ENCODE data around the gene AMER2. TPM values are rescaled to one million over a fixed set of nuclear protein-coding genes. Genes with fewer than 3 reads are reported as not detected.

The AMER2 gene
- total and polyA plus RNA-seq, 2 donors (not counting 1 experiment from before 2014, with no cell fraction given), result not detected

DNA sequence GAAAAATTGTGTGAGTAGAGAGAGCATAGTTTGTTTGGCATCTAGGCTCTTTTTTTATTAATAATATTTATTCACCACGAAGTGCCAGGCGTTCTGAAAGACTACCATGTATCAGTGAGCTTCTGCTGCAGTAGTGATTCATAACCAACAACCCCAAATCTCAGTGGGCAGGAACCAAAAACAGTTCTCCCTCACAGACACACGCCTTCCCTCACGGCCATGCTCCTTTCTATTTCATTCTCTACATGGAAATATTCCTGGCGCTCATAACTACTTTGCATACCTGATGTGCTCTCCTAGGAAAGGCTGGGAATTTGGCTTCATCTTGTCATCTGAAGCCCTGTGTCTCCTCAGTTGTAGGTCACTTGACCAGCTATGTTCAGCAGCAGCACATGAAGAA, 26.6 kb upstream of the AMER2 start:
- H3K4me2 ChIP-seq (replicated peaks; ENCODE audit: low read depth, low read length, poor library complexity, severe bottlenecking), result no peak overlapping the region
- H3K27me3 ChIP-seq (replicated peaks in 1 of 4; ENCODE audit: control extremely low read depth in 1 of 4, control insufficient read depth in 3 of 4, insufficient read depth in 4 of 4, low read length in 3 of 4), result peaks cover 0 to 7% (median 2%) of the 10 kb centered on the region in 4 experiments
- H4K20me1 ChIP-seq (ENCODE audit: control insufficient read depth, insufficient read depth, low read length, poor library complexity, severe bottlenecking), result no peaks in the 10 kb centered on the region
- no peak overlapping the region for H3K27ac ChIP-seq (ENCODE audit: low read length in 2 of 2)
- no peak overlapping the region for H2AFZ ChIP-seq (ENCODE audit: insufficient read depth, low read depth, low read length, poor library complexity, severe bottlenecking)
- peaks cover 26% of the 10 kb centered on the region for H3K27me3 Mint-ChIP-seq
- H3K79me2 ChIP-seq (ENCODE audit: control insufficient read depth, insufficient read depth, low read length), result no peaks in the 10 kb centered on the region
- intact Hi-C loops (cut with micrococcal nuclease), result no loop called here
- no peak overlapping the region for H3K9ac ChIP-seq (ENCODE audit: low read length)
- ChIA-PET CTCF (no interaction called here), POLR2A (no interaction called here)
- no peaks in the 10 kb centered on the region for H3K4me1 Mint-ChIP-seq
- no peaks in the 10 kb centered on the region for H3K36me3 ChIP-seq (replicated peaks in 1 of 2; ENCODE audit: control extremely low read depth in 1 of 2, control insufficient read depth in 1 of 2, extremely low read depth in 1 of 2, insufficient read depth in 2 of 2, low read length in 1 of 2)
- ATAC-seq (ENCODE audit: low read depth) (no peak), DNase-seq (no peak)
- no peak overlapping the region for H3K27ac Mint-ChIP-seq
- WGBS (ENCODE audit: insufficient coverage), result 67% methylated on average over 3 of the region's 5 CpGs
- no peak for TF ChIP-seq EZH2 (IDR thresholded peaks at IDR 0.05; ENCODE audit: borderline replicate concordance, insufficient read depth, low read depth, low read length, poor library complexity, severe bottlenecking)
- no peak for TF ChIP-seq CTCF (IDR thresholded peaks at IDR 0.05)
- no peaks in the 10 kb centered on the region for H3K4me1 ChIP-seq (ENCODE audit: control insufficient read depth in 2 of 2, insufficient read depth in 2 of 2, low read length in 2 of 2)
- no peak overlapping the region for H3K4me3 Mint-ChIP-seq
- no peak overlapping the region for H3K4me3 ChIP-seq (ENCODE audit: control extremely low read depth in 1 of 5, extremely low read depth in 1 of 5, insufficient read depth in 1 of 5, low read depth in 2 of 5, low read length in 4 of 5)
- H3K9me3 ChIP-seq (ENCODE audit: control extremely low read depth in 1 of 3, control insufficient read depth in 2 of 3, insufficient read depth in 1 of 3, low read length in 2 of 3), result peaks cover 0 to 11% (median 0%) of the 10 kb centered on the region in 3 donors
- H3K9me3 Mint-ChIP-seq (ENCODE audit: insufficient read depth), result peaks cover 2% of the 10 kb centered on the region

DNA sequence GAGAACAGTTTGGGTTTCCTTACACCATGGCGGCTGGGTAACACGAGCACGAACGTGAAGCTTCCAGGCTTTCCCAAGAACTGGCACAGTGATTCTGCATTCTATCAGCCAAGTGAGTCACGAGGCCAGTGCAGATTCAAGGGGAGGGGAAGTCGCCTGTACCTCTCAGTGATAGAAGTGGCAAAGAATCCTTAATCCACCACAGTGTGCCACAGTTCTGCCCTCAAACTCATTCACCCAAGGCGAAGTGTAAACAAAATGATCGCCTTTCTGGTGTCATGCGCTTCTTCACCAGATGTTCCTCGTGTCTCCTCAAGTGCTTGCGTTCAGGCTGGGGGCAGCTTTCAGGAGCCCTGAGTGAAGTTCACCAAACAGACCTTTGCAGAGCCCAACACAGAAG, 24.9 kb upstream of the AMER2 start:
- Histone ChIP-seq H3K79me2 (ENCODE audit: control insufficient read depth, insufficient read depth, low read length) (no peaks in the 10 kb centered on the region), H3K9ac (ENCODE audit: low read length) (no peak overlapping the region), H3K4me1 (ENCODE audit: control insufficient read depth in 2 of 2, insufficient read depth in 2 of 2, low read length in 2 of 2) (no peaks in the 10 kb centered on the region), H3K4me2 (replicated peaks; ENCODE audit: low read depth, low read length, poor library complexity, severe bottlenecking) (no peak overlapping the region), H3K36me3 (replicated peaks in 1 of 2; ENCODE audit: control extremely low read depth in 1 of 2, control insufficient read depth in 1 of 2, extremely low read depth in 1 of 2, insufficient read depth in 2 of 2, low read length in 1 of 2) (no peaks in the 10 kb centered on the region), H3K27me3 (replicated peaks in 1 of 4; ENCODE audit: control extremely low read depth in 1 of 4, control insufficient read depth in 3 of 4, insufficient read depth in 4 of 4, low read length in 3 of 4) (peaks cover 0 to 14% (median 3%) of the 10 kb centered on the region in 4 experiments), H3K9me3 (ENCODE audit: control extremely low read depth in 1 of 3, control insufficient read depth in 2 of 3, insufficient read depth in 1 of 3, low read length in 2 of 3) (peaks cover 0 to 6% (median 0%) of the 10 kb centered on the region in 3 donors), H3K4me3 (ENCODE audit: control extremely low read depth in 1 of 5, extremely low read depth in 1 of 5, insufficient read depth in 1 of 5, low read depth in 2 of 5, low read length in 4 of 5) (no peak overlapping the region), H4K20me1 (ENCODE audit: control insufficient read depth, insufficient read depth, low read length, poor library complexity, severe bottlenecking) (no peaks in the 10 kb centered on the region), H3K27ac (ENCODE audit: low read length in 2 of 2) (no peak overlapping the region), H2AFZ (ENCODE audit: insufficient read depth, low read depth, low read length, poor library complexity, severe bottlenecking) (no peak overlapping the region)
- no peak for DNase-seq
- H3K9me3 Mint-ChIP-seq (ENCODE audit: insufficient read depth), result peaks cover 1% of the 10 kb centered on the region
- intact Hi-C loops (cut with micrococcal nuclease), result no loop called here
- POLR2A ChIA-PET, result no interaction called here
- CTCF ChIA-PET, result no interaction called here
- H3K27me3 Mint-ChIP-seq, result peaks cover 23% of the 10 kb centered on the region
- 95% methylated on average over 9 of the region's 11 CpGs for WGBS (ENCODE audit: insufficient coverage)
- no peak for ATAC-seq (ENCODE audit: low read depth)
- H3K4me3 Mint-ChIP-seq, result no peak overlapping the region
- H3K27ac Mint-ChIP-seq, result no peak overlapping the region
- no peak for TF ChIP-seq CTCF (IDR thresholded peaks at IDR 0.05)
- no peak for TF ChIP-seq EZH2 (IDR thresholded peaks at IDR 0.05; ENCODE audit: borderline replicate concordance, insufficient read depth, low read depth, low read length, poor library complexity, severe bottlenecking)
- H3K4me1 Mint-ChIP-seq, result no peaks in the 10 kb centered on the region

All from B cell (primary cell).